GM18498 (cell line): Measurements from ENCODE around the gene MYOG.

Experiments
- ATAC-seq: cut with Tn5 transposase; IDR thresholded peaks from one replicate; pipeline ENCODE4 v1.9.1; 2021; ENCODE audit warnings: mild to moderate bottlenecking, moderate library complexity; ENCODE audit not compliant: unreplicated experiment

The MYOG gene

GRCh38 chr1:203117611-203118575, 32.1 kb upstream of the MYOG start:
- ATAC-seq = no peak

- no peak for ATAC-seq
These were observed 30.4 kb upstream of the MYOG start for GRCh38 chr1:203116091-203116820.

GRCh38 chr1:203114202-203114601, 28.4 kb upstream of the MYOG start:
- ATAC-seq = no peak

GRCh38 chr1:203113308-203113707, 27.5 kb upstream of the MYOG start:
- ATAC-seq = no peak

- ATAC-seq = no peak
These were observed 26.7 kb upstream of the MYOG start for GRCh38 chr1:203112475-203112874.

- no peak for ATAC-seq
These were observed 19.1 kb upstream of the MYOG start for GRCh38 chr1:203104789-203105390.

GRCh38 chr1:203103829-203104495, 18.1 kb upstream of the MYOG start:
- no peak for ATAC-seq

- no peak for ATAC-seq
These were observed 17.4 kb upstream of the MYOG start for GRCh38 chr1:203103216-203103615.

- no peak for ATAC-seq
These were observed 16.2 kb upstream of the MYOG start for GRCh38 chr1:203101813-203102634.

GRCh38 chr1:203100516-203100869, 14.7 kb upstream of the MYOG start:
- no peak for ATAC-seq

GRCh38 chr1:203099805-203100515, 14.1 kb upstream of the MYOG start:
- no peak for ATAC-seq

GRCh38 chr1:203098914-203099520, 13.2 kb upstream of the MYOG start:
- no peak for ATAC-seq

- ATAC-seq = no peak
These were observed 12.6 kb upstream of the MYOG start for GRCh38 chr1:203098445-203098844.

- ATAC-seq = no peak
These were observed 11.2 kb upstream of the MYOG start for GRCh38 chr1:203097001-203097400.

- ATAC-seq = no peak
These were observed 10.8 kb upstream of the MYOG start for GRCh38 chr1:203096566-203096965.

- ATAC-seq = no peak
These were observed 9.4 kb upstream of the MYOG start for GRCh38 chr1:203095061-203095690.

GRCh38 chr1:203093754-203094410, 8.1 kb upstream of the MYOG start:
- ATAC-seq = no peak

- no peak for ATAC-seq
These were observed 6.0 kb upstream of the MYOG start for GRCh38 chr1:203091761-203092330.
